Peyer's patch (tissue), 4 donors: ENCODE data around the gene DMD.

Experiments used
- POLR2A ChIP-seq, 2 donors: fragments of 450-650 bp; IDR thresholded peaks; one replicate each; pipeline ENCODE4 v1.5.1; 2017; ENCODE audit warnings: antibody characterized with exemption in 2 of 2, mild to moderate bottlenecking in 2 of 2, moderate library complexity in 2 of 2
- TF ChIP-seq, protein P1 (sequence below), 6 experiments: fragments of 450-650 bp in 4 of 6; fragments of 200-600 bp in 2 of 6; sonication (generic) in 1 of 6; IDR thresholded peaks; one replicate each; pipeline ENCODE4 v1.5.1; 2017 to 2019; ENCODE audit warnings: antibody characterized with exemption in 6 of 6, mild to moderate bottlenecking in 3 of 6, moderate library complexity in 1 of 6

DNA sequence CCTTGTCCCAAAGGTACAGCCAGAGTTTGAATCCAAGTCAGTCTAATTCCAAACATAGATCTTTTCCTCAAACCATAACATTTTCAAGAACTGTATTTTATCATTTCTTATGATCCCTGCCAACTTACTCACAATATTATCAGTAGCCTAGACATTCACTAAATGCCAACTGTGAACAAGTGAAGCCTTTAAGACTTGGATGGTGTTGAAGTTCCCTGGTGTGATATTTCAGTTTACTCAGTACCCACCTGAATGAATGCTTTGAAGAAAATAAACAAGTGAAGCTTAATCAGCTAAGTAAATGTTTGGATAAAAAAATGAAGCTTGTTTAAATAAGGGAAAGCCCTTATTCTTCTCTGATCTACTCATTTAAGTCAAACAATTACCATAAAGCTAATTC is 1028.3 kb downstream of the DMD start:
- TF ChIP-seq, protein P1, sequence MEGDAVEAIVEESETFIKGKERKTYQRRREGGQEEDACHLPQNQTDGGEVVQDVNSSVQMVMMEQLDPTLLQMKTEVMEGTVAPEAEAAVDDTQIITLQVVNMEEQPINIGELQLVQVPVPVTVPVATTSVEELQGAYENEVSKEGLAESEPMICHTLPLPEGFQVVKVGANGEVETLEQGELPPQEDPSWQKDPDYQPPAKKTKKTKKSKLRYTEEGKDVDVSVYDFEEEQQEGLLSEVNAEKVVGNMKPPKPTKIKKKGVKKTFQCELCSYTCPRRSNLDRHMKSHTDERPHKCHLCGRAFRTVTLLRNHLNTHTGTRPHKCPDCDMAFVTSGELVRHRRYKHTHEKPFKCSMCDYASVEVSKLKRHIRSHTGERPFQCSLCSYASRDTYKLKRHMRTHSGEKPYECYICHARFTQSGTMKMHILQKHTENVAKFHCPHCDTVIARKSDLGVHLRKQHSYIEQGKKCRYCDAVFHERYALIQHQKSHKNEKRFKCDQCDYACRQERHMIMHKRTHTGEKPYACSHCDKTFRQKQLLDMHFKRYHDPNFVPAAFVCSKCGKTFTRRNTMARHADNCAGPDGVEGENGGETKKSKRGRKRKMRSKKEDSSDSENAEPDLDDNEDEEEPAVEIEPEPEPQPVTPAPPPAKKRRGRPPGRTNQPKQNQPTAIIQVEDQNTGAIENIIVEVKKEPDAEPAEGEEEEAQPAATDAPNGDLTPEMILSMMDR (IDR thresholded peaks at IDR 0.05), result no peak
- TF ChIP-seq POLR2A (IDR thresholded peaks at IDR 0.05), result no peak
